Inflammatory macrophage treated with lipopolysaccharide for 4 hours (primary cell): ENCODE measurements around the gene UBTF.

Experiments used
- DNase-seq: peaks from one replicate; pipeline ENCODE4 v3.0.0-alpha.2; 2020

Gene UBTF

GRCh38 chr17:44164476-44164875 is 55.0 kb downstream of the UBTF start:
- DNase-seq, result no peak

- no peak for DNase-seq
These were observed 59.8 kb downstream of the UBTF start for GRCh38 chr17:44159519-44160210.

- DNase-seq, result no peak
These were observed 64.0 kb downstream of the UBTF start for GRCh38 chr17:44155488-44155887.
